Mesenteric fat pad (tissue), 1 donor: ENCODE results near the gene CSNK2A2. TPM values are rescaled to one million over a fixed set of nuclear protein-coding genes. Genes with fewer than 3 reads are reported as not detected.

Experiments used
- DNase-seq: peaks from one replicate; pipeline ENCODE4 v3.0.0-alpha.2; 2020; ENCODE audit warnings: low spot score
- total RNA-seq: library from RNA; stranded (reverse); fragmentation: NEBNext Ultra II Directional; extraction: Animal tissue kit (Norgen Biotek cat#: 25700); gene quantifications from one replicate; pipeline ENCODE4 v1.2.1, GENCODE V29; 2021
- donor health status: DM: yes; HTN: yes; CAD: no.

CSNK2A2 gene
- total RNA-seq, 1 donor from 2014 or later, result 66.1 TPM

DNA sequence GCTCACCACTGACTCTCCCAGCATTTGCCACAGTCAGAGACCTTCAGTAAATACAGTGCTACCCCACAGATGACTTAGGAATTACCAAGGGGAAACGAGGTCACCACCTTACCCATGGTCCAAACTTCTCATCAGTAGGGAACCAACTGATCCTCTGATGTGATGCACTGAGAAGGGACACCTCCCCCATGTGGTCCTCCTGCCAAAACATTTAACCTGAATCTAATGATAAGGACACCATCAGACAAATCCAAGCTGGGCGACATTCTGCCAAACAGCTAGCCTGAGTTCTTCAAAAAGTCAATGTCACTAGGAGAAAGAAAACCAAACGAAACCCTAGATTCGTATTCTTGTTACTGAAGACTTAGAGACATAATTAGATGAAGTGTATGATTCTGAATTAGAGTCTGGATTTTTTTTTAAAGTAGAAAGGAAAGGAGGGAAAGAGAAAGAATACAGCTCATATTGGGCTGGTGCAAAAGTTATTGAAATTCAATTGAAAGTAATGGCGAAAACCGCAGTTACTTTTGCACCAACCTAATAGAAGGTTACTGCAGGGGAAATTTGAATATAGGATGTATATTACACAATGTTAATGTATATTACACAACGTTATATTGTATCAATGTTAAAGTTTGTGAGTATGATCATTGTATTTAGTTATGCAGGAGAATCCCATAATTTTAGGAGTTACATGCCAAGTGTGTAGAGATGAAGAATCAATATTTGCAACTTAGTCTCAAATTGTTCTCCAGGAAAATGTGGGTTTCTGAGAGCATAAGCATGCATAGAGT, 2.3 kb upstream of the CSNK2A2 start:
- no peak for DNase-seq

GRCh38 chr16:58198803-58199411, 1.0 kb upstream of the CSNK2A2 start:
- DNase-seq, result no peak

DNA sequence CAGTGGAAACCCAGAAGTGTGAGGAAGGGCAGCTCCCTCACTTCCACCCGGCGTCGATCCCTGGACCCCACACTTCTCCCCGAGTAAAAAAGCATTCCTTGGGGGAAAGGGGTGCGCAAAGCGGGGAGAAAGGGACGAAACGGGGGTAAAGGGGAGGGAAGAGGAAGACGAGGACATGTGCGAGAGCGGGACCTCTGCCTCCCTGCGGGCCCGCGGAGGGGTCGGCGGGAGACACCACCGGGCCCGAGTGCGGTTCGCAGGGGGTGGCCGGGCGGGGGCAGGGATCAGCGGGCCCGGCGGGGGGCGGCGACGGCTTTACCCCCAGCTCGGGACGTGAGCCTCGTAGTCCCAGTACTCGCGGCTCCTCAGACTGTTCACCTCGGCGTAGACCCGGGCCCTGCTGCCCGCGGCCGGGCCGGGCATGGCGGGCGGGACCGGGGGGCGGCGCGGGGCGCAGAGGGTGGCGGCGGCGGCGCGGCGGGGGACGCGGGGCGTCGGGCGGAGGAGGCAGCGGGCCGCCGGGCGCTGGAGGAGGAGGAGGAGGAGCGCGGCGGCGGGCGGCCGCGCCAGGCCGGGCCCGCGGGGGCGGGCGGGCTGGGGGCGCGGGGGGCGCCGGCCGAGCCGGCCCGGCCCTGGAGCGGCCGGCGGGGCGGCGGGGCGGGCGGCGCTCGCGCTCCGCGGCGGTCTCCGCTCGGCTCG, 443 bp downstream of the CSNK2A2 start:
- no peak for DNase-seq

DNA sequence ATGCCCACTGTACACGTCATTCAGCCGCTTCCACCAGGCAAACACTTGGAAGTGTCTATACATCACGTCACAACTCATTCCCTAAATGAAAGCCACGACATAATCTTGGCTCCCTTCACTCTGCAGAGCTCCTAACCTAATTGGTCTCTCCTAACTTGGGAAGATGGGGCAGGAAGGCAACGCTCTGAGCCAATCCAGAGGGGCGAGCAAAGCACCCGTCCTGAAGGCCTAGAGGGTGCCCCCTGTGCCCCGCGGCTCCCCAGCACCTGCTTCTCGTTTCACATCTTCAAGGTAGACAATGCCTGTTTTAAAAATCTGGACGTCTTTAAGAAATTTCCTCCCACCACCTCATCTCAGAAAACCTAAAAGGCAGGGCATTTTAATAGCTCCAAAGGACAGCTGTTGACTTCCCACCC, 1.0 kb downstream of the CSNK2A2 start:
- DNase-seq, result no peak

DNA sequence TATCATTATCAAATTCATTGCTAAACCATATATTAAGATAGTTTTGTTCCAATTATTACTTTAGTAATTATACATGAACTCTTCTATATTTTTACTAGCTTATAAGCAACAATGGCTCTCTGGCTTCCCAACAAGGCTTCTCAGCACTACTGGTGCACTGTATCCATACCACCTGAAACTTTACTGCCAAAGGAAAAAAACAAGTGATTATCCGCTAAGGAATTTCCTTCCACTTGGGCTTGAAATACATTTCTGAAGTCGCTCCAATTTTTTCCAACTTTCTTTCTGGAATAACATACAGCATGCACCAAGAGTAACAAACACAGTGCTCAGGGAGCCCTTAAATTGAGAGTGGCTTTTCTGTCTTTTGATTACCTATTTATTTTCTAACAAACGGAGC, 2.1 kb downstream of the CSNK2A2 start:
- no peak for DNase-seq

DNA sequence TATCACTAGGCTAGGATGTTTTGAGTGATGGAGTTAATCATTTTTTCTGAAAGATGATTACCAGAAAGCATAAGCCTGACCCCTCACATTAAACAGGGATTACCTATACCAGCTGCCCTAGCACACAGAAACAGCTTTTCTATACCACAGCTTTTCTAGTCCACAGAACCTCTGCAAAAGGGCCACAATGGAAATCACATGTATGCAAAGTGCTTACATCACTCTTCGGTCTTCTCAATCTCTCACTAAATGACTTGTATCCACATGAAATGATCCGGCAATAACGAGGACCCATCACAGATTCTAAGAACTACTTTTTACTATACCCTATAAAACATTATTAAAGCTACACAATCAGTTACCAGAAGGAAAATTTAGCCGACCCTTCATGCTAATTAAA, 2.6 kb downstream of the CSNK2A2 start:
- no peak for DNase-seq

GRCh38 chr16:58194790-58195189, 3.1 kb downstream of the CSNK2A2 start:
- DNase-seq, result no peak

DNA sequence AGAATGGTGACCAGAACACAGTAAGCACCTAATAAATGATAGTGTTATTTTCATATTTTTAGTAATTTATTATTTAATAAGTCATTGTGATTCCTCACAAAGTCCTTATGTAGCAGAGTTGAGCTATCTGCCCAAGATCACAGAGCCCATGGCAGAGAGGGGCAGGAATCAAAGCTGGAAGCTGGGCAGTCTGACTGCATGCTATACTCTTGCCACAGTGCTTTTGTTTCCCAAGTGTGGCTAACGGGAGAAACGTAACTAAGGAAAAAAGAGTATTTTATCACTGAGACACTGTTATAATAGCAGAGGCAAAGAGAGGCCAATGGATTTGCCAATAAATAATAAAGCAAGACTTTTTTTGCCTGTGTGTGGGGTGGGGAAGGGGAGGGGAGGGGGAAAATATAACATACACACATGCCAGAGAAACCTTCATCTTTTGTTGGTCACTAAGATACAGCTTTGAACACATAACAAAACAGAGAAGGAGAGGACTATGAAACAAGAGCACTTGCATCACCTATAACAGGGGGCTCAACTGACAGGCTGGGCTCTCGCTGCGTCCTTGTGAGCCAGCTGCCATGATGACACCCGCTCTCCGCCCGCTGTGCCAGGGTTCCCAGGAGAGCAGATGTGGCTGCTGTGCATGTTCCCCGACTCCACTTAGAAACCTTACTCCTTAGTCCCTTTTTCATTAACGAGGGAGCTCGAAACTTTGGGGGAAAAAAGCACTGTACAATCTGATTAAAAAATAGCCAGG, 10.1 kb downstream of the CSNK2A2 start:
- no peak for DNase-seq

GRCh38 chr16:58187092-58187491, 10.8 kb downstream of the CSNK2A2 start:
- no peak for DNase-seq

- DNase-seq, result no peak
These were observed 11.5 kb downstream of the CSNK2A2 start for GRCh38 chr16:58186176-58186944.

DNA sequence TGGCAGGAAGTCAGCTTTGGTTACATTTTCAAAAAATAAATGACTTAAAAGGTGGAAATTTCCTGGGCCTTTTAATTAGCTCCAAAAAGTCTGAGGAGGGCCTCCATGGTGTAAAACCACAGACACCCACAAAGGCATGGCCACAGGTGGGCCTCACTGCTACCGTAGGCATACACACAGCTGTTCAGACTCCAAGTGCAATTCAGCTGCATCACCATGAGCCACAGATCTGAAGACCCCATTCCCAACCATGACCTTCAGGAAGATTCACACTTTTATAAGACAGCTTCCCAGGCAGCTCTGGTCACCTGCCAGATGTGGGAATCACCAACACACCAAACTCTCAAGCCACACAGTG, 20.6 kb downstream of the CSNK2A2 start:
- DNase-seq, result no peak

- DNase-seq, result no peak
These were observed 21.1 kb downstream of the CSNK2A2 start for GRCh38 chr16:58176608-58177352.

DNA sequence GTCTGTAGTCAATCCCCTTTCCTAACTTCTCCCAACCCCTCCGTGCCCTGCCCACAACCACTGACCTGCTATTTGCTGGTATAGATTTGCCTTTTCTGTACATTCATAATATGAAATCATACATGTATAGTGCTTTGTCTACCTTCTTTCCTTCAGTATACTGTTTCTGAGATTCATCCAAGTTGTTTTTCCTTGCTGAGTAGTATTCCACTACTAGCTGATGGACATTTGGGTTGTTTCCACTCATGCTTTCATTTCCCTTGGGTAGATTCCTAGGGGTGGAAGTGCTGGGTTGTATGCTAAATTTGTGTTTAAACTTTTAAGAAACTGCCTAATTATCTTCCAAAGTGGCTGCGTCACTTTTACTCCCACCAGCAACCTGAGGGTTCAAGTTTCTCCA, 27.7 kb downstream of the CSNK2A2 start:
- no peak for DNase-seq

DNA sequence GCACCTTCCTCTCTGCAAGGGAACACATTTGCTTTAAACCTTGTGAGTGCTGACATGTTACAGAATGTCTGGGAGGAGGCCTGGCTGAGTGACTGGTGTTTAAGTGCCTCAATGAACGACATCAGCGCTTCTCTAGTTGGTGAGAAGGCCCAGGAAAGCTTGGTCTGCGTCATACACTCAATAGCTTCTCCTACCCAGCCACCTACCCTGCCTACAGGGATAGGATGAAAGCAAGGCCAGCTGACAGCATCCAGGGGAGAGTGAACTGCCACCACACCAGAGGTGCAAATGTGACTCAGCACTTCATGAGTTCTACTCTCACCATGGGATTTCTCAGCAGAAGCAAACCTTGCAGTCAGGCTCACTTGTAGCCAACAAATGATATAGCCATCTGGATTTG, 37.1 kb downstream of the CSNK2A2 start:
- DNase-seq, result no peak

DNA sequence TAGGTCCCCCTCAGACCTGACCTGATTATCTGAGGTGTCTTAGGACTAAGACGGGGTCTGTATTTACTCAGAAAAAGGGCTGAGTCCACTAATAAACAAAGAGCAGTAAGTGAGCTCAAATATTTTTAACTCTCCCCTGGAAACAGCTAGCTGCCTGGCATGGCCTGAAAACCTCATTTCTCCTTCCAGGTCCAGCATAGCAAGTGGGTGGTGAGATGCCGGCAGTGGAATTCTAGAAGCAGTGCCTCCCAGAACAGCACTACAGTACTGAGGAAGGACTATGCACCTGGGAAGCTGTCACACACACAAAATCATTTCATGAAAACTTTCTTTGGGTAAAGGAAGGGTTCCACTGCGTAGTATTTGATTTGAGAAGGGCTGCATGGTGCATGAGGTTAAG, 39.2 kb downstream of the CSNK2A2 start:
- DNase-seq, result no peak

- DNase-seq, result no peak
These were observed 39.9 kb downstream of the CSNK2A2 start for GRCh38 chr16:58157951-58158540.

DNA sequence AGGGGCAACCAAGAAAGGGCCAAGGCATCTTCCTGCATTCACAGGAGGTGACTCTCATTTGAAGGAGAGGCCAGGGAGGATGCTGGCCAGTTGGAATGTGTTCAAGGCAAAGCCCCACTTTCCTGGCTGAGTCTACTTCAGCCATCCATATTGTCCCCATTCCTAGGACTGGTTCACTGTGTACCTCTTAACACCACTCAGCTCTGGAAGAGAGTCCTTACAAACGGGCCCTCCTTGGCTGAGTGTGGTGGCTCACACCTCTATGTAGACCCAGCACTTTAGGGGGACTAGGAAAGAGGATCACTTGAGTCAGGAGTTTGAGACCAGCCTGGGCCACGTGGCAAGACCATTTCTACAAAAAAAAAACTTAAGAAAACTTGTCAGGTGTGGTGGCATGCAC, 40.7 kb downstream of the CSNK2A2 start:
- no peak for DNase-seq

- no peak for DNase-seq
These were observed 42.1 kb downstream of the CSNK2A2 start for GRCh38 chr16:58155839-58156238.

- DNase-seq, result no peak
These were observed 43.6 kb downstream of the CSNK2A2 start for GRCh38 chr16:58154345-58154744.
